ENCODE data around the gene AK5.
A peak's percentile ranks its signal among the peaks of the same experiment; 100 is the strongest.

AK5 gene

DNA sequence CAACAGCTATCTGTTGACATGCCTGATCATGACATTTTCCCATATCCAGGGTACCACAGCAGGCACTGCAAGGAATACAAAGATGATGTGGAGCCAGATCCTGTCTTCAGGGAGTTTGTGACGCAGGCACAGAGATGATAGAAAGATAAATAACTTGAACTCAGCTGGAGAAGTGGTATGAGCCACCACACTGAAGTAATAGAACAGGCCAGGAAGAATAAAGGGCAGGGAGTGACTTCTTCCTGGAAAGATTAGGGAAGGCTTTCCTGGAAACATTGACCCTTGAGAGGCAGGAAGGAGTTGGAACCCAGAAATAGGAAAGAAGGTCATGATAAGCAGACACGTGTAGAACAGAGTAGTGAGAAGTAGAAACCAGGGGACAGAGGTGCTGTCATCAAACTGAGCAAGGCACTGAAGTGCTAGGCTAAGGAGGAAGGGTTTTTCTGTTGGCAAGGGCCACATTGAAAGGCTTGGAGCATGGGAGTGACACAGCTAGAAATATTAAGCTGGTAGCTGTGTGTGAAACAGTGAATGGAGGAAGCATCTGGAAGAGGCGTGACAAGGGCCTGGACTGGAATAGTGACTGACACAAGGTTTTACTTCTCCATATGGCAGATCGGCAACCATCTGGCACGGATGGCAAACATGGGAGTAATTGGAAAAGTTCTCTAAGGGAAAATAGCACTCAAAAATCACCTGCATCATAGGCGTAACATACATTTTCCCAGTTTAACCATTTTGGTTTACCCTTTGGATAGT is 68.4 kb downstream of the AK5 start:
- DNase-seq (ENCODE audit: insufficient read length, low spot score) (no peak), FAIRE-seq (no peak)
- TF ChIP-seq POLR2A (IDR thresholded peaks at IDR 0.05; ENCODE audit: low read depth, low read length), result no peak

GRCh38 chr1:77354536-77354935 is 72.7 kb downstream of the AK5 start:
- TF ChIP-seq POLR2A (IDR thresholded peaks at IDR 0.05; ENCODE audit: low read depth, low read length), result no peak
- FAIRE-seq, result no peak
- no peak for DNase-seq (ENCODE audit: insufficient read length, low spot score)

DNA sequence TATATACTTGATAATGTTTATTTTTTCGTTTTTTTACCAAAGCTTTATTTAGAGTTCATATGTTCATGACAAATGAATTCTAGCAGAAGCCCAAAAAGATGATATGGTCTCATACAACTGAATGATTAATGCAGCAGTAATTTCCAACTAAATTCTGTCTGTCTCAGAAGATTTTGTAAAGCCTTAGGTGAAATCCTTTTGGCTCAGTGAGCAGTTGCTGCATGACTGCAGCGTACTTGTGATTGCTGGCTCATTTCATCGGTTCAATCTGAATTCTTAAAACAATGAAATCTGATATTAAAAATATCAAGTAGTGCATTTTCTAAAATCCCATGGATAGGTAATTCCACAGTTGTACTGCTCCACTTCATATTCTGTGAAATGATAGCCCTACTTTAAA is 73.2 kb downstream of the AK5 start:
- FAIRE-seq (peak; percentile 43), DNase-seq (ENCODE audit: insufficient read length, low spot score) (no peak)
- TF ChIP-seq POLR2A (IDR thresholded peaks at IDR 0.05; ENCODE audit: low read depth, low read length), result no peak

GRCh38 chr1:77356136-77356535 is 74.3 kb downstream of the AK5 start:
- no peak for TF ChIP-seq POLR2A (IDR thresholded peaks at IDR 0.05; ENCODE audit: low read depth, low read length)
- DNase-seq (ENCODE audit: insufficient read length, low spot score) (no peak), FAIRE-seq (no peak)

DNA sequence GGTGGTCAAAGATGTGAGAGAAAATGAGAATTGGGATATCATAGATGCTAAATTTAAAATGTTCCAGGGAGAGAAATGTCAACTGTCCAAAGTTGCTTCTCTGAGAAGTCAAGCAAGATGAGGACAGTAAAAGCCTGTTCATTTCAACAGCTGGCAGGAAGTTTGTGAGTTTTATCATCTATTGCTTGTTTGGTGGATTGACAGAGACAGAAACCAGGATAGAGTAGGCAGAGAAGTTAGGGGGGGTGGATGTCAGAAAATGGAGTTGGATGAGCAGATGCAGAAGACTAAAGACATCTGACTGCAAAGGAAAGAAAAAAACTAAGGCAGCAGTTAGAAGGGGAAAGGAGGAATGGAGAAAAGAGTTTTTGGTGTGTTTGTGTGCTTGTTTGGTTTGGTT is 78.4 kb downstream of the AK5 start:
- no peak for FAIRE-seq
- TF ChIP-seq POLR2A (IDR thresholded peaks at IDR 0.05; ENCODE audit: low read depth, low read length), result no peak
- DNase-seq (ENCODE audit: insufficient read length, low spot score), result no peak

DNA sequence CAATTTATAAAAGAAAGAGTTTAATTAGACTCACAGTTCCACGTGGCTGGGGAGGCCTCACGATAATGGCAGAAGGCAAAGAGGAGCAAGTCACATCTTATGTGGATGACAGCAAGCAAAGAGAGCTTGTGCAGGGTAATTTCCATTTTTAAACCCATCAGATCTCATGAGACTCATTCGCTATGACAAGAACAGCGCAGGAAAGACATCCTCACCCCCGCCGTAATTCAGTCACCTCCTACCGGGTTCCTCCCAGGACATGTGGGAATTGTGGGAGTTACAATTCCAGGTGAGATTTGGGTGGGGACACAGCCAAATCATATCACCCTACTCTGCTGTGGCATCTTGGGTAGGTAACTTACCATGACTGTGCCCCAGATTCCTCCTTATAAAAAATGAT is 79.8 kb downstream of the AK5 start:
- DNase-seq (ENCODE audit: insufficient read length, low spot score), result no peak
- FAIRE-seq, result no peak
- TF ChIP-seq POLR2A (IDR thresholded peaks at IDR 0.05; ENCODE audit: low read depth, low read length), result no peak

DNA sequence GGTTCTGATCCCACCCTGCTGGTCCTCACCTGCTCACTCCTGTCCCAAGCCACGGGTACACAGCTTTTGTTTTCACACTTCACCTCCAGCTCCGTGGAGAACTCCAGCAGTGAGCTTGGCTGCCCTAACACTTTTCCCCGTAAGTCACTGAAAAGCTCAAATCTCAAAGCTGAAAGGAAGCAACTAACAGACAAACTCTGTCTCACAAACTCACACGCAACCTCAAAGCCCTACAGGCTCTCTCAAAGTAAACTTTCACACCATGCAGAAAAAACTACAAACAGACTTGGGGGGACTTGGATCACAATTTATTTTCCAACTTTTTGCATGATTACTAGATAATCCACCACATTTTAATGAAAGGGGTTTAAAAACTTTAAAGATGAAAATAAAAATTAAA is 88.3 kb downstream of the AK5 start:
- TF ChIP-seq POLR2A (IDR thresholded peaks at IDR 0.05; ENCODE audit: low read depth, low read length), result no peak
- no peak for DNase-seq (ENCODE audit: insufficient read length, low spot score)
- no peak for FAIRE-seq

DNA sequence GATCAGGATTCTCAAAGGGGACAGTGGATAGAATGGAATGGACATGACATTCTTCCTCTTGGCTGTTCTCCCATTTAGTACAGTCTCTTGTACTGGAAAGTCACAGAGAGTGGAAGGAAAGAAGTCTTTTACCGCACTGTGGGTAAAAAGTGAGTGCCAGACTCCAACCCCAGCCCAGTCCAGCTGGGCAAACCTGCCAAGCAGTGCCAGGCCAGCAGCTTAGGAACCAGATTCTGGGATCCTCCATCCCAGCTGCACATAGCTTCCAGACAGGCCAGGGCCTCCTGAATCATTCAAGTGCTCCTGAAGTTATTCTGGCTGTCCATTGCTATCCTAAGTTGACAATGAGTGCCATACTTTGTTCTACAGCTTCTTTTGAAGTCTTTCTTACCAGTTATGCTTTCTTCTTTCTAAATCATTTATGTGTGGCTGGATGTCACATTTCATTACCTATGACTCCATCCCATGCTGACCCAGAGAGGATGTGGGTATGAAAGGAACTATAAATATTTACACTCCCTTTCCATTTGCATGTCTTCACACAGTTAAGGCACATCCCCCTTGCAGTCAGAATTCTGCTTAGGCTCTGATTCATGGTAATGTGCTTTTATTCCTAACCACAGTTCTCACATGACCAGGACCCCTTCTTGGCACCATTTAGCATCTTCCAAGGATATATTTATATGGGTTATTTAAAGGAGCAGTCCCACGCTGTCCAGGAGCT is 88.9 kb downstream of the AK5 start:
- DNase-seq (ENCODE audit: insufficient read length, low spot score) (no peak), FAIRE-seq (peak; percentile 96)
- no peak for TF ChIP-seq POLR2A (IDR thresholded peaks at IDR 0.05; ENCODE audit: low read depth, low read length)

DNA sequence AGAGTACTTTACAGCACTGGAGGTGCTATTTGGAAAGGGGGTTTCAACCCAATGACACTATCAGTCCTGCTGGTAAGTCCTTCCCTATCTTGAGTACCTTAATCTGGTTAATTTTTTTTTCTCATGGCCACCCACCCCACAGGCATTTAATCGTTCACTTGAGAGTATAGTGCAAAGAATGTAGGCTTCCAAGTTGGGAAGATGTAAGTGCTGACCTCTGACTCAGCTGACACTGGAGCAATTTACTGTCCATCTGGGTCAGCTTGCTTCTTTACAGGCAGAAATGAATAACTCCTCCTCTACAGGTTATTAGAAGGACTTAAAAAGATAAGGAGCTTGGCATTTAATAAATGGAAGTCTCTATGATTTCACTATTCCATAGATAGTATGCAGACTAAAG is 89.6 kb downstream of the AK5 start:
- peak; percentile 15 for FAIRE-seq
- DNase-seq (ENCODE audit: insufficient read length, low spot score), result no peak

GRCh38 chr1:77373702-77374101 is 91.9 kb downstream of the AK5 start:
- TF ChIP-seq POLR2A (IDR thresholded peaks at IDR 0.05; ENCODE audit: low read depth, low read length), result no peak
- no peak for DNase-seq (ENCODE audit: insufficient read length, low spot score)

More for the DNA sequence above, 89.6 kb downstream of the AK5 start:
- no peak for TF ChIP-seq POLR2A (IDR thresholded peaks at IDR 0.05; ENCODE audit: low read depth, low read length)

DNA sequence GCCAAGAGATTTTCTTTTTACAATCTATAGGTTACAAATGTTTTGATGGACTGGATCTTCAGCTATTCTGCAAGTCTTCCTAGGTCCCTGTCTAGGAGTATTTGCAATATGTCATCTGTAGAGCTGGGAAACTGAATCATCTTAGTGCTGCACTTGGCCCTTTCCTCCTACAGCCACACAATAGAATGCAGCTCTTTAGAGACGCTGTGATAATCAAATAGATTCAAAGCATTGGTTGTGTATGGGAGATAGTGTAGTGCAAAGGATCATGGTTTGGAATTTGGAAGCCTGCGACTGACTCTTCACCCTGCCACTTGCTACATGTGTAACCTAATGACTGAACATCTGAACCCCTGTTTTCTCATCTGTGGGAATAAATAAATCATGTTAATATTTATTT is 93.7 kb downstream of the AK5 start:
- no peak for FAIRE-seq
- no peak for DNase-seq (ENCODE audit: insufficient read length, low spot score)
- TF ChIP-seq POLR2A (IDR thresholded peaks at IDR 0.05; ENCODE audit: low read depth, low read length), result no peak

More at GRCh38 chr1:77373702-77374101, 91.9 kb downstream of the AK5 start:
- no peak for FAIRE-seq

- no peak for TF ChIP-seq POLR2A (IDR thresholded peaks at IDR 0.05; ENCODE audit: low read depth, low read length)
- DNase-seq (ENCODE audit: insufficient read length, low spot score) (no peak), FAIRE-seq (no peak)
These were observed 94.2 kb downstream of the AK5 start for GRCh38 chr1:77375990-77376389.

GRCh38 chr1:77378723-77379535 is 97.1 kb downstream of the AK5 start:
- no peak for TF ChIP-seq POLR2A (IDR thresholded peaks at IDR 0.05; ENCODE audit: low read depth, low read length)
- no peak for DNase-seq (ENCODE audit: insufficient read length, low spot score)

GRCh38 chr1:77382366-77382765 is 100.5 kb downstream of the AK5 start:
- DNase-seq (ENCODE audit: insufficient read length, low spot score), result no peak
- no peak for TF ChIP-seq POLR2A (IDR thresholded peaks at IDR 0.05; ENCODE audit: low read depth, low read length)
- no peak for FAIRE-seq

More at GRCh38 chr1:77378723-77379535, 97.1 kb downstream of the AK5 start:
- peak; percentile 79 for FAIRE-seq
